Measurements from ENCODE around the gene TAF6L.

- no peak for TF ChIP-seq CTCF (IDR thresholded peaks at IDR 0.05)
- no peak for TF ChIP-seq ZFX (IDR thresholded peaks at IDR 0.05; ENCODE audit: borderline replicate concordance)
Observed at GRCh38 chr11:62753736-62754603, 17.2 kb upstream of the TAF6L start, which contains the start of gene ZBTB3.

Measured in 22Rv1 (cell line).